PFSK-1 (cell line): ENCODE results near the gene CNIH2.

Experiments used
- POLR2AphosphoS5 ChIP-seq: IDR thresholded peaks from 2 replicates; pipeline ENCODE4 v1.6.1; 2012; ENCODE audit warnings: low read depth, mild to moderate bottlenecking, control low read depth, low read length, moderate library complexity
- REST ChIP-seq, 2 experiments: IDR thresholded peaks; 2 replicates each; pipeline versions ENCODE4 v1.6.1 to v1.8.0; 2011 to 2012; ENCODE audit warnings: low read depth in 2 of 2, low read length in 2 of 2, control low read depth in 1 of 2, inconsistent platforms in 1 of 2, mild to moderate bottlenecking in 1 of 2, moderate library complexity in 1 of 2; ENCODE audit not compliant: insufficient read depth in 1 of 2
- SIN3A ChIP-seq: IDR thresholded peaks from 2 replicates; pipeline ENCODE4 v1.6.1; 2012; ENCODE audit warnings: mild to moderate bottlenecking, low read length, moderate library complexity, borderline replicate concordance; ENCODE audit not compliant: insufficient read depth
- TAF1 ChIP-seq: IDR thresholded peaks from 2 replicates; pipeline ENCODE4 v1.6.1; 2012; ENCODE audit warnings: low read length, control low read depth, borderline replicate concordance; ENCODE audit not compliant: insufficient read depth

- TF ChIP-seq POLR2AphosphoS5, result no peak
- no peak for TF ChIP-seq SIN3A
- TF ChIP-seq REST (IDR thresholded peaks at IDR 0.05; ENCODE audit: insufficient read depth in 1 of 2, low read depth in 2 of 2, low read length in 2 of 2), result no peak
- TF ChIP-seq TAF1, result no peak
These were observed 32.3 kb downstream of the CNIH2 start for GRCh38 chr11:66310324-66310723.
